Vagina (tissue), 2 donors: ENCODE data around the gene UST. TPM values are rescaled to one million over a fixed set of nuclear protein-coding genes. Genes with fewer than 3 reads are reported as not detected.

Source experiments
- DNase-seq, 2 donors: peaks; one replicate each; pipeline ENCODE4 v3.0.0-alpha.2; 2017; ENCODE audit errors: extremely low spot score in 2 of 2
- H3K27ac ChIP-seq: fragments of 200-600 bp; sonication (generic); one replicate; pipeline ENCODE4 v1.5.1; 2019
- H3K27me3 ChIP-seq: fragments of 200-600 bp; sonication (generic); one replicate; pipeline ENCODE4 v1.5.1; 2019
- H3K36me3 ChIP-seq, 2 donors: fragments of 200-600 bp; sonication (generic); one replicate each; pipeline ENCODE4 v1.5.1; 2017 to 2019
- H3K4me1 ChIP-seq: fragments of 200-600 bp; sonication (generic); one replicate; pipeline ENCODE4 v1.5.1; 2019
- H3K4me3 ChIP-seq, 2 donors: fragments of 200-600 bp; sonication (generic); 1 replicate in 1 of 2; 2 replicates in 1 of 2; pipeline ENCODE4 v1.5.1; 2016 to 2019
- H3K9me3 ChIP-seq: fragments of 200-600 bp; sonication (generic); one replicate; pipeline ENCODE4 v1.5.1; 2019
- CTCF ChIP-seq, 3 experiments: fragments of 450-650 bp in 2 of 3; fragments of 200-600 bp in 1 of 3; sonication (generic) in 1 of 3; IDR thresholded peaks; one replicate each; pipeline ENCODE4 v1.5.1; 2017 to 2019; ENCODE audit warnings: antibody characterized with exemption in 3 of 3, mild to moderate bottlenecking in 2 of 3, moderate library complexity in 2 of 3
- POLR2A ChIP-seq, 2 donors: fragments of 450-650 bp; IDR thresholded peaks; one replicate each; pipeline ENCODE4 v1.6.1; 2017; ENCODE audit warnings: antibody characterized with exemption in 2 of 2, mild to moderate bottlenecking in 2 of 2, moderate library complexity in 2 of 2
- POLR2AphosphoS5 ChIP-seq, 2 donors: sonication (generic); formaldehyde crosslinking; IDR thresholded peaks; one replicate each; pipeline ENCODE4 v1.9.0; 2017; ENCODE audit warnings: antibody characterized with exemption in 2 of 2, mild to moderate bottlenecking in 2 of 2, low read depth in 1 of 2; ENCODE audit not compliant: insufficient read depth in 1 of 2
- intact Hi-C: fragments of 100-400 bp; cut with DNase I; formaldehyde crosslinking; loops from one replicate; pipeline ENCODE4 v1.15.1; 2023
- total RNA-seq: library from RNA; depleted of rRNA; stranded (reverse); fragments of >200 nt; gene quantifications from one replicate; pipeline ENCODE4 v1.2.3, GENCODE V29; 2016

Gene UST
- total RNA-seq, 1 donor from 2014 or later = 14.2 TPM

- TF ChIP-seq CTCF (IDR thresholded peaks at IDR 0.05) = no peak
- TF ChIP-seq POLR2A (IDR thresholded peaks at IDR 0.05) = no peak
- TF ChIP-seq POLR2AphosphoS5 (IDR thresholded peaks at IDR 0.05; ENCODE audit: insufficient read depth in 1 of 2, low read depth in 1 of 2) = no peak
- intact Hi-C loops = no loop called here
- H3K4me1 ChIP-seq = peaks cover 28% of the 10 kb centered on the region
- no peak for DNase-seq
- H3K36me3 ChIP-seq = no peaks in the 10 kb centered on the region
- no peaks in the 10 kb centered on the region for H3K9me3 ChIP-seq
- no peak overlapping the region for H3K4me3 ChIP-seq
- H3K27ac ChIP-seq = no peak overlapping the region
- H3K27me3 ChIP-seq = no peaks in the 10 kb centered on the region
These were observed 300.0 kb downstream of the UST start for GRCh38 chr6:149046822-149047246.

DNA sequence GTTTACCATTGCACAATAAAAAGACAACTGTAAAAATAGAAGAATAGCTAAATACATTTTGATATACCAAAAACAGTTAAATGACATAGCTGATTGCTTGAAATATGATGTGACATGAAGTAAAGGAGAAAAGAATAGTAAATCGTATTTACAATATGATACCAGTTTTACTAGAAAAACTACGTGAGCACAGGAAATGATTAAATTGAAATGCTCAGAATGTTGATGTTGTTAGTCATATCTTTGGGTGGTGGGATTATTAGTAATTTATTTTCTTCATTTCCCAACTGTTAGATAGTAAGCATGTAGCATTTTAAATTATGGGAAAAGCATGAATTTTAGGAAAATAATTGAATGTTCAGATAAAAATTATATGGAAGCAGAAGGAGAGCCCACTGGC, 302.4 kb downstream of the UST start:
- no peaks in the 10 kb centered on the region for H3K9me3 ChIP-seq
- no peak overlapping the region for H3K4me3 ChIP-seq
- no peaks in the 10 kb centered on the region for H3K36me3 ChIP-seq
- H3K27ac ChIP-seq = no peak overlapping the region
- peaks cover 27% of the 10 kb centered on the region for H3K4me1 ChIP-seq
- TF ChIP-seq POLR2A (IDR thresholded peaks at IDR 0.05) (no peak), CTCF (IDR thresholded peaks at IDR 0.05) (no peak), POLR2AphosphoS5 (IDR thresholded peaks at IDR 0.05; ENCODE audit: insufficient read depth in 1 of 2, low read depth in 1 of 2) (no peak)
- DNase-seq = no peak
- intact Hi-C loops = no loop called here
- no peaks in the 10 kb centered on the region for H3K27me3 ChIP-seq

DNA sequence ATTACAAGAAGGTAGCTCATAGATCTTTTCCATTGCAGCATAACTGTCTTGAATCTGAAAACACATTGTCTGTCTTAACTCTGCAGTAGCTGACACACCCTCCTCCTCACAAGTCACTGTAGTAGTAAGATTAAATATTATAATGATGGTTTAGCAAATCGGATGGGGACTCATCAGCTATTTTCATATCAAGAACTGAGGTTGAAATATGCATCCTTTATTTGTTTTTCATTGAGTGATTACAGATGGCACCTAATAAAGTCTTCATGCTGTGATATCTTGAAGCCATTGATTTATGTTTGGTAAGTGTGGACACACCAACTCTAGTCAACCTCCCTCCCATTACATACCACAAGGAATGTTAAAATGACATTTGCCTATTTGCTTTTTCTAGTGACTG, 303.3 kb downstream of the UST start:
- H3K4me3 ChIP-seq = no peak overlapping the region
- H3K36me3 ChIP-seq = no peaks in the 10 kb centered on the region
- intact Hi-C loops = no loop called here
- no peaks in the 10 kb centered on the region for H3K27me3 ChIP-seq
- peaks cover 18% of the 10 kb centered on the region for H3K4me1 ChIP-seq
- no peak for DNase-seq
- TF ChIP-seq POLR2AphosphoS5 (IDR thresholded peaks at IDR 0.05; ENCODE audit: insufficient read depth in 1 of 2, low read depth in 1 of 2) (no peak), CTCF (IDR thresholded peaks at IDR 0.05) (no peak), POLR2A (IDR thresholded peaks at IDR 0.05) (no peak)
- H3K27ac ChIP-seq = no peak overlapping the region
- no peaks in the 10 kb centered on the region for H3K9me3 ChIP-seq

DNA sequence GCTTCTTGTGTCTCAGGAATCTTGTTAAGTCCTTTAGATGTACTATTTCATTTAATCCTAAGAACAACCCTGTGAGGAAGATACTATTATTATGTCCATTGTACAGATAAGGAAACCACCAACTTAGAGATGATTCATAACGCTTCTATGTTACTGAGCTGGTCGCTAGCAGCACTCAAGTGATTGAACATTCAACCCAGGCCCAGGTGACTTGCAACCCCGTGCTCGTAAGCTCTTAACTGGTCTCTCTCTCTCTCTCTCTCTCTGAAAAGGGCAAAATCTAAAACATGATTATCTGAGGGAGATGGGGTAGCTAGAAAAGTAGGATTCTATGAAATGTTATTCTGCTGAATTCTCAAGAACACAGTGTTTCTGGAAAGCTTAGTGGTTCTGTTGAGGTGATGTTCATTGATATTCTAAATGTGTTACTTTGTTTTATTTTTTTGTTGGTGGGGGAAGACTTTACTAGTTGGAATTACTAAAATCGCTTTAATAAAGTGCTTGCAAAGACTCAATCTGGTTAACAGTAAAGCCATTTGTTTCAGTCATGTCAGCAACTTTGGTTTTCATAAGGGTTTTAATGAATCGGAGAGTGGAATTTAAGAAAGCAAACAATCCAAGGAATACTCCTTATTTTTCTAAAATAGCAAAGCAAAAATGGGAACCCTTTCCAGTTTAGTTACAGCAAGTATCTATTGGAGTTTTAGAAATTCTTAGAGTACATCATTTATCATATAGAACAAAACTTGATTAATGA, 305.7 kb downstream of the UST start:
- Histone ChIP-seq H3K36me3 (no peaks in the 10 kb centered on the region), H3K4me1 (no peaks in the 10 kb centered on the region), H3K9me3 (no peaks in the 10 kb centered on the region), H3K4me3 (no peak overlapping the region), H3K27ac (no peak overlapping the region), H3K27me3 (no peaks in the 10 kb centered on the region)
- TF ChIP-seq POLR2AphosphoS5 (IDR thresholded peaks at IDR 0.05; ENCODE audit: insufficient read depth in 1 of 2, low read depth in 1 of 2) (no peak), POLR2A (IDR thresholded peaks at IDR 0.05) (no peak), CTCF (IDR thresholded peaks at IDR 0.05) (no peak)
- DNase-seq = no peak
- intact Hi-C loops = no loop called here

- no peak overlapping the region for H3K4me3 ChIP-seq
- intact Hi-C loops = no loop called here
- no peak for DNase-seq
- no peak for TF ChIP-seq POLR2AphosphoS5 (IDR thresholded peaks at IDR 0.05; ENCODE audit: insufficient read depth in 1 of 2, low read depth in 1 of 2)
- TF ChIP-seq CTCF (IDR thresholded peaks at IDR 0.05) = no peak
- TF ChIP-seq POLR2A (IDR thresholded peaks at IDR 0.05) = no peak
- no peaks in the 10 kb centered on the region for H3K27me3 ChIP-seq
- H3K27ac ChIP-seq = no peak overlapping the region
- H3K4me1 ChIP-seq = no peaks in the 10 kb centered on the region
- no peaks in the 10 kb centered on the region for H3K9me3 ChIP-seq
- no peaks in the 10 kb centered on the region for H3K36me3 ChIP-seq
These were observed 307.2 kb downstream of the UST start for GRCh38 chr6:149053848-149054558.
